NCI-H2227 treated with DMSO at 0.1 percent for 48 hours (cell line): ENCODE measurements around the gene KCNIP4.
A peak's percentile ranks its signal among the peaks of the same experiment; 100 is the strongest.
"Not testable (repeated sequence)": the region's sequence is repeated elsewhere in the genome, so short reads cannot be mapped to it uniquely, and the experiment has no call there.

Experiments
- DNase-seq: peaks from one replicate; lab custom pipeline; 2025; lab: John Stamatoyannopoulos, UW

KCNIP4 gene

DNA sequence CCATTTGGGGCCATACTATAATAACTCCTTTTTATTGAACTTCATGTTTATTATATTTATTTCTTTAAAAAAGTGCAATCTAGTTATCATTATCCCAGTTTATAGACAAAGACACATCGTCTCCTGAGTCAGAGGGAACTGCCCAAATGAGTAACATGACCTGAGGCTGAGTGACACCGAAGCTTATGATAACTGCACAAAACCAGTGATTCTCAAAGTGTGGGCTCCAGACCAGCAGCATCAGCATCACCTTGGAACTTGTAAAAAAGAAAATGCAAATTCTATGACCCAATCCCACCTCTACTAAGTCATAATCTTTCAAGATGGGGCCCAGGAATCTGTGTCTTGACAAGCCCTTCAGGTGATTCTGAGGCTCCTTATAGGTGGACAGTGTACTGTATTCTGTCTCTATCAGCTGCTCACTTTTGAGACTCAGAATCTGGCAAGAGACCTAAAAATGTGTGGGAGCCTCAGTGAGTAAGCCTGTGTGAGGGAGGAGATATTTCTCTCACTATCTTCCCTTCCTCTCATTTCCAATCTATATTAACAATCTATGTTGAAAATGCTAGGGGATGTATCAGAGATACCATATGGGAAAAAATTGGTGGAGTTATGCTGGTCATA lies 1101.3 kb downstream of the KCNIP4 start:
- no peak for DNase-seq

GRCh38 chr4:20844311-20844710 lies 1104.3 kb downstream of the KCNIP4 start:
- DNase-seq: peak; percentile 77

GRCh38 chr4:20840648-20841190 lies 1107.9 kb downstream of the KCNIP4 start:
- no peak for DNase-seq

DNA sequence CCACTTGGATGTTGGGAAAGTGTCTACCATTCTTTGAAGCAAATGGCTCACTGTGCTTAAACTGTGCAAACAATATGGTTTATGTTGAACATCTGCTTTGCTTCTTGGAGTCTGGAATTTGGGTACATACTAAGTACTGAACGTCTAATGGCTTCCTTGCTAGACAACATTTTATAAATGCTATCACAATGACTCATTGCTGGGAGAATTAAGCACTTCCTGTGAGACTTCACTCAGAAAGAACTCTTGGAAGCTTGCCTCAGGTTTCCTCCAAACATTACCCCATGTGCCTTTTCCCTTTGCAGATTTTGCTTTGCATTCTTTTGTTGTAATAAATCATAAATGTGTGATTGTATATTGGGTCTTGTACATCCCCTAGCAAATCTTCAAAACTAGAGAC lies 1108.6 kb downstream of the KCNIP4 start:
- DNase-seq: no peak

DNA sequence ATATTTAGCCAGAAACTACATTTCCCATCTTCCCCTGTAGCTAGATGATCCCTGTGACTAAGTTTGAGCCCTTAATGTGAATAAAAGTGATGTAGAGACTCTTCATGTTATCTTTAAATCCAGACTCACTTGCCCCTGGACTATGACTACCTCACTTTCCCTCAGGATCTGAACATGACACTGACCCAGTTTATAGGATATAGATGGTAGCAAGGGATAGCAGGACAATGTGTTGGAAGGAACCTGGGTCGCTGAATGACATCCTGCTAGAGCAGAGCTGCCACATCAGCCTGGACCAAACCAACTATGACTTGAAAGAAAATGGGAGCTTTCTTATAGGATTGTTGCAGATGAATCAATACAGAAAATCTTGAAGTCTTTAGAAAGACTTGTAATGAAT lies 1110.1 kb downstream of the KCNIP4 start:
- DNase-seq: no peak

- no peak for DNase-seq
These were observed 1115.7 kb downstream of the KCNIP4 start for GRCh38 chr4:20832826-20833225.

DNA sequence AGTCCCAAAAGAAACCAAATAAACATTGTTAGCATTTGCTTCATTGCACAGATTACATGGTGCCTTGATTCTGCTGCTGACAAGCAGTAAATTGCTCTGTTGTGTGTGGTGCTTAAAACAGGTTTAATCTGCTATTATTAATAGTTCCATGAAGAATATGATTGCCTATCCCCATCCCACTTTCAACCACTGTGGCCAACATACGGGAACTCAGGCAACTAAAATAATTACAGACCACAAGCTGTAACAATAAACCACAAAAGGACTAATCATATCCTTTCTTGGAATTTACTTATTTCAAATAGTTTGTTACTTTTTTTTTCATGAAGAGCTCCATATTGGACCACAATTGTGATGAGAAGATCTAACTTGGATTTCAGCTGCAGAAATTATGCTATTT lies 1116.8 kb downstream of the KCNIP4 start:
- peak; percentile 45 for DNase-seq

DNA sequence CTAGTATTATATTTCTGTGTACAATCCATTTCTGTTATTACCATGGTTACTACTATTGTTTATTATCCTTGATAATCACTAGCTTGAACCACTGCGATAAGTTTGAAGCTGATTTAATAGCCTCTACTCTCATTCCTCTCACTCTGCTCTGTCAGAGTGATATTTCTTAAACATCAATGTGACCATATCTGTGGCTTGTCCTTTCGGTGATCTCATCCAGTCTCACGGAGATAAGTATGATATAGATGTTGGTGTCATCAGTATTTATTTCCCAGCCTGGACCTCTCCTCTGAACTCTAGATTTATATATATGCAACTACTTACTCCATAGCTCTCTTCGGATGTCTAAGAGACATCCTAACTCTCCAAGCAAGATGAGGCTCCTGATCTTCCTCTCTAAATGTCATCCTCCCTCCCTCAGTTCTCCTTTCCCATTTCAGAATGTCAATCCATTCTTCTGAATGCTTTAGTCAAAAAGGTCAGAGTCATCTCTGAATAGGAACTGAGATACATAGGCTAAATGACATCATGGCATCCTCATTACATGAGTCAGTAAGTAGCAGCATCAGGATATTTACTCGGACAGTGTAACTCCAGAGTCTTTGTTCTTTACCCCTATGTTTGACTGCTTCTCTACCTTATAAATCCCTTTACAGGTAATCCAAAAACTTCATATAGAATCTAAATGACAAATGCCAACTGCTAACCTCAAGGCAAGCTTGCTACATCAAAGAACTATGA lies 1118.8 kb downstream of the KCNIP4 start:
- no peak for DNase-seq

- no peak for DNase-seq
These were observed 1123.1 kb downstream of the KCNIP4 start for GRCh38 chr4:20825505-20825904.

DNA sequence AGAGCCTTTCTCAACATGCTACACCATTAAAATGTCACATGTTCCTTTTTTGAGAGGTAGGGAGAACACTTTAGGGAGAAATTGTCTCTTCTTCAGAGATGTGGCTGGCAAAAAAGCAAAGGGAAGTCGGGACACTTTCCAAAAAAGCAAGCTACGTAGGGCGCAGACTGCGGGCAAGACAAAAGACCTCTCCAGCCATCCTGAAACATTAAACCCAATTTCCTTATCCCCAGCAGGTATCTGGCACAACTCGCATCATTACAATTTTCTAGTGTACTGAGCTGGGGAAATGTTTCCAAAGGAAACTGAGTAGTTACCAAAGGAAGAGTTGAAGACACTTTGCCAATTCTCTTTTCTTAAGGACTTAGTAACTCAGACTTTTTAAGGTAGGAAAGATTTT lies 1132.3 kb downstream of the KCNIP4 start:
- no peak for DNase-seq

DNA sequence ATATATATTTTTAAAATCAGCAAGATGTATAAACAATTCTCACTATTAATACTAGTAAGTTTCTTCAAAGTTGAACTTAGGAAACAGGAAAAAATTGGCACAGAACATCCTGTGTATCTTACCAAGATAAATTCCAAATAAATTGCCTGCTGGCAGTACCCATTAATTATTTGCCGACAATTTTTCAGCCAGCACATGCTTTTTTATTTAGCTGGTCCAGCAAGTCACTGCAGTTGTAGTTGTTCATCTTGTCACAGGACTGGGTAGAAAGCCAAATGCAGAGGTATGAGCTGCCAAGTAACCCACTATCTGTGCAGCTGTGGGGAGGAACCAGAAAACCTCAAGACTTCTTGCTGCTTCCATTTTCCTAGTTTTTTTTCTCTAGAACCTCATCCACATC lies 1134.9 kb downstream of the KCNIP4 start:
- no peak for DNase-seq

DNA sequence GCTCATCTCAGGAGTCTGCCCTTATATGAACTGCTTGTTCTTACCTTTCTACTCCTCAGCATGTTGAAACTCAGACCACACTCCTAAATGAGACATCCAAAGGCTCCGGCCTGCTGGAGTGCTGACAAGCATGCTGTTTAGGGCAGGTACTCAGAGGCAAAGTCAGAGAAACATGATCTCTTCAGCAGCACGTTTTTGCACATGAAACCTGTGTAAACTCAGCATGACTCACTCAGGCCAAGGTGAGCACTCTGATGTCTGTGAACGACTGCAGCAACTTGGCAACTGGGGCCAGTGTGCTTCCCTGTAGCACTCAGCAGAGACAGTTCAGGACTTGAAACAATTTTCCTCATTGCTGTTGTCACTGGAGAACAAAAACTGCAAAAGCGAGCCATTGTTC lies 1138.8 kb downstream of the KCNIP4 start:
- DNase-seq: peak; percentile 62

DNA sequence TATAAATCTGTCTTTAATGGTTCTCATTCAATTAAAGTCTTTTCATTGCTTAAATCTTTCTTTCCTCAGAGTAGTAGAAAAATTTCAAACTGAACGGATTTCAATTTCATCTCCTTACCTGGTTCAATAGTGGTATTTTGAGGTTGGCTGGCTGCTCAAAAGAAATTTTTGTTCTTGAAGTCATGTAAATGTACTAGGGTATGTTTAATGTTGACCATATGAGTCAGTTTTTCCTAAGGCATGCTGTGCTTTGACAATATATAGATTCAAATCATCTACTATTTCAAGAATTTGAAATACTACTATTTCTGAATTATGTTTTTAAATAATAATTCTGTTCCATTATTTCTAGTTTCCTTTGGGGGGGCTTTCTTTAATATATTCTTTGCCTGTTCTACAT lies 1142.9 kb downstream of the KCNIP4 start:
- no peak for DNase-seq

- no peak for DNase-seq
These were observed 1160.5 kb downstream of the KCNIP4 start for GRCh38 chr4:20787940-20788665.

DNA sequence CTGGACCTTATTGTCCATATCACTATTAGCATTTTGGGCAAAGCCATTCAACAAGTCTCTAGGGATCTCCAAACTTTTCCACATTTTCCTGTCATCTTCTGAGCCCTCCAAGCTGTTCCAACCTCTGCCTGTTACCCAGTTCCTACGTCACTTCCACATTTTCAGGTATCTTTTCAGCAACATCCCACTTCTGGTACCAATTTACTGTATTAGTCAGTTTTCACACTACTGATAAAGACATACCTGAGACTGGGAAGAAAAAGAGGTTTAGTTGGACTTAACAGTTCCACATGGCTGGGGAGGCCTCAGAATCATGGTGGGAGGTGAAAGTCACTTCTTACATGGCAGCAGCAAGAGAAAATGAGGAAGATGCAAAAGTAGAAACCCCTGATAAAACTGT lies 1165.4 kb downstream of the KCNIP4 start:
- DNase-seq: not testable (repeated sequence)

GRCh38 chr4:20778896-20779295 lies 1169.7 kb downstream of the KCNIP4 start:
- DNase-seq: no peak

DNA sequence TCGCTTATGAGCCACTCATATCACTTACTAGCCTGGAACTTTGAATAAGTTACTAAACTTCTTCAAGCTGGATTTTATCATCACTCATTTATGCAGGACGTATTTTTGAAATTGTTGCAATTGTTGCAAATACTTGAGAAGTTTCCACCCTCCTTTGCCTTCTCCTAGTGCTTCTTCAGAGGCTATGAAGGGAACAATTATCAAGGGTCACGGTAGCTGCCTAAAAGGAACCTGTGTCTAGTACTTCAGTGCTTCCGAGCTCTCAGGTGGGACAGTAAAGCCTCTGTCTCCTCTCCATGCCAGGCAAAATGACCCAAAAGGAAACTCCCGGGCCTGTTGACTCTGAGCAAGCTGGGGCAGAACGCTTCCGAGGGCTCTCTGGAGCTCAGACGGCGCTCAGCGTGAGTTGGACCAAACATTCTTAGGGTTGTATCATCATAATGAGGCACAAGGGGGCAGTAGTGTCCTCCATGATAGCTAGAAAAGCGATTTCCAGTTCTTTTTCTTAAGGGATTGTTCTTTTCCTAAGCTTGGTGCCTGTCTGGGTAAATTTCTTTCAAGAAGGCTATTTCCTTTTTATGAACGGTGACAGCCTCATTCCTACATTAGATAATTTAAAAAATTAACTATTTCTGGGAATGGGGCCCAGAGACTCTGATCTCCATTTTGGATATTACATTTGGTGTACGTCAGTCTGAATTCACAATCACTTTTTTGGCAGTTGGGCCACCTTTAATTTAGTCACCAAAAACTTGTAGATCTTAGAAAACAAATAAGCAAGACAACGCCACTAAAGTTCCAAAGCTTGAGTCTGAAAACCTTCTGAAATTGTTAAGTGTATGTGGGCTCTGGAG lies 1175.2 kb downstream of the KCNIP4 start:
- peak; percentile 42 for DNase-seq

- DNase-seq: peak; percentile 43
These were observed 1184.1 kb downstream of the KCNIP4 start for GRCh38 chr4:20764366-20764992.

DNA sequence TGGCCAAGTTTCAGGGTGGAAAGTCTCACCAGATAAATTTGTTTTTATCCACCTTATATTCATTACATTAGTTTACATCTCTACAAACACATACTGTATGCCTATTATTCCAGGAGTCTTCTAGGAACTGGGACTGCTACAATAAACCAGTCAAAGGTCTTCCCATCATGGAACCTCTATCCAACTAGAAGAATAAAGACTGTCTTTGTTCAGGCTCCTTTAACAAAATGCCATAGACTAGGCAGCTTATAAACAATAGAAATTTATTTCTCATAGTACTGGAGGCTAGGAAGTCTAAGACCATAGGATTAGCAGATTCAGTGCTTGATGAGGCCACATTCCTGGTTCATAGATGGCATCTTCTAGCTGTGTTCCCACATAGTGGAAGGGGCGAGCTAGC lies 1186.7 kb downstream of the KCNIP4 start:
- DNase-seq: no peak

DNA sequence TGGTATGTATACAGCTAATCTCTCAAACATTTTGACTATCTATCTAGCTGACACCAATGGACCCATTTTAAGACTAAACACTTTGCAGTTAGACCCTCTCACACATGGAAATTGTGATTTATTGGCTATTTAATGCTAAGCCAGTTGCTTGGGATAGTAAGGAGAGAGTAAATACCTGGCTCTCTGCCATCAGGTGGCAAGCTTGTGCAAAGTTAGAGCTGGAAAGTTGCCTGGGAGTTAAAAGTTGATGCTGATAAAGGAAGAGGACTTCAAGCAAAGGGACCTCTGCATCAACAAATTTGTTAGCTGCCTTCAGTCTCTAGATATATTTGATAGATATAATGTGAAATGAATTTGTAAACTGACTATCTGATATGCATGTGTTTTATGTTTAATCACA lies 1187.2 kb downstream of the KCNIP4 start:
- DNase-seq: no peak

GRCh38 chr4:20760053-20760452 lies 1188.5 kb downstream of the KCNIP4 start:
- DNase-seq: no peak
